Hematopoietic multipotent progenitor cell (in vitro differentiated cells): Measurements from ENCODE around the gene PTPRB. TPM values are rescaled to one million over a fixed set of nuclear protein-coding genes. Genes with fewer than 3 reads are reported as not detected.

Experiments
- DNase-seq, 3 donors: peaks; one replicate each; pipeline ENCODE4 v3.0.0-alpha.2; 2011 to 2015; ENCODE audit warnings: low read depth in 2 of 3, low spot score in 2 of 3
- total RNA-seq: library from RNA; depleted of rRNA; stranded (reverse); fragments of >200 nt; gene quantifications from one replicate; pipeline ENCODE4 v1.2.3, GENCODE V29; 2012

Gene PTPRB
- total RNA-seq, 1 donor, result under 0.01 TPM

GRCh38 chr12:70644861-70645260 is 7.6 kb upstream of the PTPRB start:
- no peak for DNase-seq

- no peak for DNase-seq
These were observed 6.7 kb upstream of the PTPRB start for GRCh38 chr12:70643939-70644338.

GRCh38 chr12:70641691-70642090 is 4.5 kb upstream of the PTPRB start:
- no peak for DNase-seq

GRCh38 chr12:70640901-70641300 is 3.7 kb upstream of the PTPRB start:
- DNase-seq, result no peak

- DNase-seq, result no peak
These were observed 2.3 kb upstream of the PTPRB start for GRCh38 chr12:70639535-70639934.

GRCh38 chr12:70638639-70639360 is 1.6 kb upstream of the PTPRB start:
- DNase-seq, result no peak

GRCh38 chr12:70635755-70636154 is 1.5 kb downstream of the PTPRB start:
- DNase-seq, result no peak

GRCh38 chr12:70628701-70629480 is 8.3 kb downstream of the PTPRB start:
- DNase-seq, result no peak

- no peak for DNase-seq
These were observed 9.6 kb downstream of the PTPRB start for GRCh38 chr12:70627677-70628076.

GRCh38 chr12:70626180-70626579 is 11.0 kb downstream of the PTPRB start:
- no peak for DNase-seq

GRCh38 chr12:70619471-70620152 is 17.6 kb downstream of the PTPRB start:
- DNase-seq, result no peak

GRCh38 chr12:70618371-70618770 is 18.9 kb downstream of the PTPRB start:
- DNase-seq, result no peak

- no peak for DNase-seq
These were observed 19.8 kb downstream of the PTPRB start for GRCh38 chr12:70617450-70617849.

GRCh38 chr12:70615174-70615866 is 21.9 kb downstream of the PTPRB start:
- no peak for DNase-seq

- peak in 2 of 3 donors; percentile 20 to 37 for DNase-seq
These were observed 27.3 kb downstream of the PTPRB start for GRCh38 chr12:70609739-70610491.

- DNase-seq, result no peak
These were observed 28.0 kb downstream of the PTPRB start for GRCh38 chr12:70609203-70609602.

GRCh38 chr12:70608184-70608583 is 29.0 kb downstream of the PTPRB start:
- no peak for DNase-seq

- DNase-seq, result no peak
These were observed 30.1 kb downstream of the PTPRB start for GRCh38 chr12:70607107-70607506.

GRCh38 chr12:70605976-70606375 is 31.3 kb downstream of the PTPRB start:
- no peak for DNase-seq

- DNase-seq, result no peak
These were observed 32.6 kb downstream of the PTPRB start for GRCh38 chr12:70604662-70605061.
